HG03575 (cell line): ENCODE measurements around the gene ZNF213.

Experiments
- ATAC-seq: cut with Tn5 transposase; IDR thresholded peaks from one replicate; pipeline ENCODE4 v1.9.1; 2021; ENCODE audit not compliant: unreplicated experiment, insufficient number of reproducible peaks, low FRiP score; ENCODE audit errors: extremely low read depth

Gene ZNF213

GRCh38 chr16:3183445-3184139 lies 48.8 kb downstream of the ZNF213 start:
- no peak for ATAC-seq

- ATAC-seq: no peak
Measured at GRCh38 chr16:3186946-3187690, 52.3 kb downstream of the ZNF213 start.

GRCh38 chr16:3187798-3188674 lies 53.2 kb downstream of the ZNF213 start, which contains the start of gene OR1F1:
Gene OR1F1 (plus strand): TSS chr16:3188204.
- no peak for ATAC-seq

- no peak for ATAC-seq
Measured at GRCh38 chr16:3188675-3188924, 53.8 kb downstream of the ZNF213 start.

- ATAC-seq: no peak
Measured at GRCh38 chr16:3188925-3189825, 54.3 kb downstream of the ZNF213 start.

GRCh38 chr16:3189869-3190268 lies 55.0 kb downstream of the ZNF213 start:
- ATAC-seq: no peak

GRCh38 chr16:3190949-3191353 lies 56.1 kb downstream of the ZNF213 start:
- ATAC-seq: no peak
